ENCODE data around the gene CLTCL1. TPM values are rescaled to one million over a fixed set of nuclear protein-coding genes. Genes with fewer than 3 reads are reported as not detected.
"Not testable (repeated sequence)": the region's sequence is repeated elsewhere in the genome, so short reads cannot be mapped to it uniquely, and the experiment has no call there.

The CLTCL1 gene
- polyA plus RNA-seq, 3 donors: 3.9 to 5.4 (median 4.5) TPM

- not testable (repeated sequence) for DNase-seq (ENCODE audit: low read depth in 3 of 3, low spot score in 2 of 3)
Measured at GRCh38 chr22:19256362-19256761, 35.2 kb downstream of the CLTCL1 start.

GRCh38 chr22:19253143-19253542, 38.4 kb downstream of the CLTCL1 start:
- no peak for DNase-seq (ENCODE audit: low read depth in 3 of 3, low spot score in 2 of 3)

GRCh38 chr22:19244600-19245352, 46.7 kb downstream of the CLTCL1 start:
- no peak for DNase-seq (ENCODE audit: low read depth in 3 of 3, low spot score in 2 of 3)

GRCh38 chr22:19242699-19243098, 48.8 kb downstream of the CLTCL1 start:
- no peak for DNase-seq (ENCODE audit: low read depth in 3 of 3, low spot score in 2 of 3)

GRCh38 chr22:19241593-19241906, 50.0 kb downstream of the CLTCL1 start:
- no peak for DNase-seq (ENCODE audit: low read depth in 3 of 3, low spot score in 2 of 3)

- no peak for DNase-seq (ENCODE audit: low read depth in 3 of 3, low spot score in 2 of 3)
Measured at GRCh38 chr22:19240813-19241592, 50.5 kb downstream of the CLTCL1 start.

- no peak for DNase-seq (ENCODE audit: low read depth in 3 of 3, low spot score in 2 of 3)
Measured at GRCh38 chr22:19239464-19239863, 52.1 kb downstream of the CLTCL1 start.

- no peak for DNase-seq (ENCODE audit: low read depth in 3 of 3, low spot score in 2 of 3)
Measured at GRCh38 chr22:19238900-19239299, 52.6 kb downstream of the CLTCL1 start.

GRCh38 chr22:19235874-19236273, 55.6 kb downstream of the CLTCL1 start:
- no peak for DNase-seq (ENCODE audit: low read depth in 3 of 3, low spot score in 2 of 3)

- no peak for DNase-seq (ENCODE audit: low read depth in 3 of 3, low spot score in 2 of 3)
Measured at GRCh38 chr22:19234126-19234896, 57.2 kb downstream of the CLTCL1 start.

GRCh38 chr22:19233189-19233661, 58.3 kb downstream of the CLTCL1 start:
- DNase-seq (ENCODE audit: low read depth in 3 of 3, low spot score in 2 of 3): no peak

- no peak for DNase-seq (ENCODE audit: low read depth in 3 of 3, low spot score in 2 of 3)
Measured at GRCh38 chr22:19232623-19233022, 58.9 kb downstream of the CLTCL1 start.

- no peak for DNase-seq (ENCODE audit: low read depth in 3 of 3, low spot score in 2 of 3)
Measured at GRCh38 chr22:19231986-19232385, 59.5 kb downstream of the CLTCL1 start.

GRCh38 chr22:19229600-19229999, 61.9 kb downstream of the CLTCL1 start:
- DNase-seq (ENCODE audit: low read depth in 3 of 3, low spot score in 2 of 3): no peak

- no peak for DNase-seq (ENCODE audit: low read depth in 3 of 3, low spot score in 2 of 3)
Measured at GRCh38 chr22:19228179-19228578, 63.3 kb downstream of the CLTCL1 start.

GRCh38 chr22:19226428-19226827, 65.1 kb downstream of the CLTCL1 start:
- DNase-seq (ENCODE audit: low read depth in 3 of 3, low spot score in 2 of 3): no peak

- no peak for DNase-seq (ENCODE audit: low read depth in 3 of 3, low spot score in 2 of 3)
Measured at GRCh38 chr22:19225560-19225959, 66.0 kb downstream of the CLTCL1 start.

GRCh38 chr22:19224985-19225384, 66.5 kb downstream of the CLTCL1 start:
- DNase-seq (ENCODE audit: low read depth in 3 of 3, low spot score in 2 of 3): no peak

- no peak for DNase-seq (ENCODE audit: low read depth in 3 of 3, low spot score in 2 of 3)
Measured at GRCh38 chr22:19224557-19224956, 67.0 kb downstream of the CLTCL1 start.

- no peak for DNase-seq (ENCODE audit: low read depth in 3 of 3, low spot score in 2 of 3)
Measured at GRCh38 chr22:19223617-19224016, 67.9 kb downstream of the CLTCL1 start.

- DNase-seq (ENCODE audit: low read depth in 3 of 3, low spot score in 2 of 3): no peak
Measured at GRCh38 chr22:19223110-19223509, 68.4 kb downstream of the CLTCL1 start.

Measured in right renal cortex interstitium (tissue), 3 donors.